Frontal cortex (tissue), 4 donors: ENCODE data around the gene GLRA2. TPM values are rescaled to one million over a fixed set of nuclear protein-coding genes. Genes with fewer than 3 reads are reported as not detected.

Experiments
- DNase-seq, 2 donors: peaks; one replicate each; pipeline ENCODE4 v3.0.0; 2012; ENCODE audit warnings: low spot score in 2 of 2
- FAIRE-seq: peaks from 2 replicates; lab custom pipeline; 2012; peaks lifted over from hg19 to GRCh38; lab: Jason Lieb, UNC
- total RNA-seq: library from RNA; depleted of rRNA; stranded (reverse); fragments of >200 nt; gene quantifications from one replicate; pipeline ENCODE4 v1.2.3, GENCODE V29; 2014
- donor health status: control.
- donor health status: control.
- donor health status: control.

The GLRA2 gene
- total RNA-seq, 1 donor from 2014 or later: 113 TPM

GRCh38 chrX:14694611-14695010 lies 165.3 kb downstream of the GLRA2 start:
- DNase-seq: no peak
- FAIRE-seq: no peak

- no peak for DNase-seq
- FAIRE-seq: no peak
These were observed 168.1 kb downstream of the GLRA2 start for GRCh38 chrX:14697451-14697850.

- FAIRE-seq: no peak
- no peak for DNase-seq
These were observed 169.5 kb downstream of the GLRA2 start for GRCh38 chrX:14698790-14699189.

- FAIRE-seq (no peak), DNase-seq (no peak)
These were observed 171.6 kb downstream of the GLRA2 start for GRCh38 chrX:14700982-14701381.

GRCh38 chrX:14702145-14702544 lies 172.8 kb downstream of the GLRA2 start:
- DNase-seq (no peak), FAIRE-seq (no peak)

GRCh38 chrX:14712096-14712495 lies 182.8 kb downstream of the GLRA2 start:
- DNase-seq (no peak), FAIRE-seq (no peak)

GRCh38 chrX:14717949-14718348 lies 188.6 kb downstream of the GLRA2 start:
- FAIRE-seq (no peak), DNase-seq (no peak)

- FAIRE-seq: no peak
These were observed 189.1 kb downstream of the GLRA2 start for GRCh38 chrX:14718403-14718802.

GRCh38 chrX:14729058-14729457 lies 199.7 kb downstream of the GLRA2 start:
- FAIRE-seq: no peak
- DNase-seq: no peak

More at GRCh38 chrX:14718403-14718802, 189.1 kb downstream of the GLRA2 start:
- no peak for DNase-seq

- DNase-seq (no peak), FAIRE-seq (no peak)
These were observed 209.3 kb downstream of the GLRA2 start for GRCh38 chrX:14738643-14739042.

- DNase-seq (no peak), FAIRE-seq (no peak)
These were observed 224.1 kb downstream of the GLRA2 start for GRCh38 chrX:14753441-14753840.

- FAIRE-seq (no peak), DNase-seq (no peak)
These were observed 228.7 kb downstream of the GLRA2 start for GRCh38 chrX:14758029-14758491.

- no peak for FAIRE-seq
These were observed 246.1 kb downstream of the GLRA2 start for GRCh38 chrX:14775416-14775815.

GRCh38 chrX:14776901-14777300 lies 247.6 kb downstream of the GLRA2 start:
- no peak for DNase-seq
- no peak for FAIRE-seq

More at GRCh38 chrX:14775416-14775815, 246.1 kb downstream of the GLRA2 start:
- DNase-seq: no peak

- DNase-seq (no peak), FAIRE-seq (no peak)
These were observed 248.2 kb downstream of the GLRA2 start for GRCh38 chrX:14777525-14777924.

GRCh38 chrX:14779580-14779979 lies 250.2 kb downstream of the GLRA2 start:
- DNase-seq (no peak), FAIRE-seq (no peak)
